HG02852 (cell line): ENCODE data around the gene BMERB1.
"Not testable (repeated sequence)": the region's sequence is repeated elsewhere in the genome, so short reads cannot be mapped to it uniquely, and the experiment has no call there.

Experiments used
- ATAC-seq: cut with Tn5 transposase; IDR thresholded peaks from one replicate; pipeline ENCODE4 v1.9.1; 2021; ENCODE audit warnings: mild to moderate bottlenecking, moderate library complexity; ENCODE audit not compliant: unreplicated experiment

Gene BMERB1

GRCh38 chr16:15434425-15435215, at the start of gene BMERB1:
BMERB1 (plus strand) TSS chr16:15434588; CDS start chr16:15434654, 66 bp downstream.
- no peak for ATAC-seq

GRCh38 chr16:15388060-15388459, 46.3 kb upstream of the BMERB1 start:
- not testable (repeated sequence) for ATAC-seq

GRCh38 chr16:15389916-15390315, 44.5 kb upstream of the BMERB1 start:
- ATAC-seq = not testable (repeated sequence)

GRCh38 chr16:15393025-15393424, 41.4 kb upstream of the BMERB1 start:
- not testable (repeated sequence) for ATAC-seq

GRCh38 chr16:15395631-15396508, 38.5 kb upstream of the BMERB1 start, which contains the start of gene MPV17L:
MPV17L (plus strand) TSS chr16:15395754; CDS start chr16:15395898, 144 bp downstream.
- not testable (repeated sequence) for ATAC-seq

GRCh38 chr16:15396509-15396829, 37.9 kb upstream of the BMERB1 start:
- ATAC-seq = not testable (repeated sequence)

- no peak for ATAC-seq
These were observed 37.3 kb upstream of the BMERB1 start for GRCh38 chr16:15396948-15397594.

- no peak for ATAC-seq
These were observed 35.6 kb upstream of the BMERB1 start for GRCh38 chr16:15398618-15399316.

GRCh38 chr16:15399317-15399716, 35.1 kb upstream of the BMERB1 start:
- ATAC-seq = no peak

- not testable (repeated sequence) for ATAC-seq
These were observed 34.1 kb upstream of the BMERB1 start for GRCh38 chr16:15400314-15400713.

GRCh38 chr16:15401972-15402371, 32.4 kb upstream of the BMERB1 start:
- ATAC-seq = no peak

GRCh38 chr16:15403392-15403995, 30.9 kb upstream of the BMERB1 start:
- ATAC-seq = no peak

- ATAC-seq = not testable (repeated sequence)
These were observed 30.3 kb upstream of the BMERB1 start for GRCh38 chr16:15404091-15404490.

- no peak for ATAC-seq
These were observed 29.6 kb upstream of the BMERB1 start for GRCh38 chr16:15404792-15405191.

GRCh38 chr16:15407756-15408155, 26.6 kb upstream of the BMERB1 start:
- not testable (repeated sequence) for ATAC-seq

- ATAC-seq = not testable (repeated sequence)
These were observed 24.9 kb upstream of the BMERB1 start for GRCh38 chr16:15409476-15409875.

GRCh38 chr16:15415511-15415985, 18.8 kb upstream of the BMERB1 start:
- no peak for ATAC-seq

- no peak for ATAC-seq
These were observed 17.2 kb upstream of the BMERB1 start for GRCh38 chr16:15417197-15417596.

- no peak for ATAC-seq
These were observed 16.2 kb upstream of the BMERB1 start for GRCh38 chr16:15418206-15418605.

GRCh38 chr16:15421696-15422095, 12.7 kb upstream of the BMERB1 start:
- not testable (repeated sequence) for ATAC-seq
